Epithelial cell of prostate (primary cell): ENCODE data around the gene SPRR2A.
A peak's percentile ranks its signal among the peaks of the same experiment; 100 is the strongest.
"Not testable (repeated sequence)": the region's sequence is repeated elsewhere in the genome, so short reads cannot be mapped to it uniquely, and the experiment has no call there.

Source experiments
- DNase-seq: peaks from one replicate; pipeline ENCODE4 v3.0.0-alpha.2; 2011; ENCODE audit warnings: low read depth, low spot score
- H3K27ac ChIP-seq: fragments of 450-650 bp; 2 replicates; pipeline ENCODE4 v1.5.1; 2017; ENCODE audit warnings: mild to moderate bottlenecking

The SPRR2A gene

DNA sequence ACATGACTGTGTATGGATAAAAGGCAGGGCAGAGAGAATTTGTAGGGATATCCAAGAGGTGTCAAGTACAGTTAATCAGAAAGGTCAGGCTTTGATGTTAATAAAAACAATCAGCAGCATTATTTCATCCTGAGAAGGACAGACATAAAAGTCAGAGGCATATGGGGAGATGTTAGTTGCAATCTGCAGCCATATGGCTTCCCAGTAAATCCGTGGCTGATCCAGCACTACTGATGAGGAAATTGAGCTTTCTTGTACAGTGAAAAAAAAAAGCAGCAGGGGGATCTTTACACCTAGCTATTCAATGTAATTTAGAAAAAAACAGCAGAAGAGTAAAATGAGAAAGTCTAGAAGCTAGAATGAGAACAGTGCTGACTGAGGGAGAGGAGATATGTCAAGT lies 28.5 kb downstream of the SPRR2A start:
- no peak overlapping the region for H3K27ac ChIP-seq
- DNase-seq, result no peak

DNA sequence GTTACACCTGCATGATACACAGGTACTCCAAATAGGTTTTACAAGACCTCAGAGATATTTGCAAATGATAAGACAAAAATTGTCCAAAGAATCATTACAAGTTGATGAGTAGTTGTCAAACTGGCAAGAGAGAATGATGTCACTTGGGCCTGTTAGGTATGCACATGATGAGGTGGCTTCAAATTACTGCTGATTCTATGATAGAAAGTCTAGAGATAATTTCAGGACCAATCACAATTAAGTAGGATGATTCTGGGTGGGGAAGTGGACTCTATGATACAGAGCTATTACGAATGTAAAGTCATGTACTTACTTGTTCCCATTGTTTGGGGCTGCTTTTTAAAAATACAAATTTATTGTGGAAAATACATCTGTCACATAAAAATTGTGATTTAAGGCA lies 31.5 kb downstream of the SPRR2A start:
- H3K27ac ChIP-seq, result peak overlapping the region; percentile 31
- DNase-seq, result peak; percentile 49

DNA sequence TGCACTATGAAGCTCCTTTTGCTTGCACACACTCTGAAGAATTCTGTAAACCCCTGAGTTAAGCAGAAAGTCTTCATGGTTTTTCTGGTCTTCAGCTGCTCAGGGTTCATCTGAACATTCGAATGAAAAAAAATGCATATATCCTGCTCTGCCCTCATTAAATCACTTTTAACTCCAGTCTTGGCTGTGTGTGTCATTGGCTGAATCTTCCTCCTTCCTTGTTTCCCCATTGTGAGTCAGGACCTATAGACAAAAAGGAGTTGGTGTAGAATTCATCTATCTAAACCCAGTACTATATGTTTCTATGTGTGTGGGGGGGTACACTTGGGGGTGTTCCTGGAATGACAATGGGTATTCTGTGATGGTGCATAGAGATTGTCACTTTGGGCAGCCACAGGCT lies 32.9 kb downstream of the SPRR2A start:
- DNase-seq, result no peak
- H3K27ac ChIP-seq, result peak overlapping the region; percentile 31

DNA sequence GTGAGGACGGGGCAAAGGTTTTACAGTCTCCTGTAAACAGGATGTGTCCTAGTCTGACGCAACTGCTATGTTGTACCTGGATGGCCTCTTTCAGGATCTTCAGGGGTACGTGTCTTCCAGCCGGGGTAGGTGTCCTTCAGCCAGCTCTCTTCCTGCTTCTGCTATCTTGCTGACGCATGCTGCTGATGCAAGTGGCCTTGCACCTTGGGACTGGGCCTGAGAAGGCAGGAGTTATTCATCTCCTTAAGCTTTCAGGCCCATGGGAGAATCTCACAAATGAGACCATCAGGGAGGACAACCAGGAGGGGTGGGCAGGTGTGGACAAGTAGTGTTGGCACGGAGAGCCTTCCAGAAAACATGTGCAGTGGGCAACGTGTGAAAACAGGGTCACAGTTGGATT lies 34.2 kb downstream of the SPRR2A start:
- no peak for DNase-seq
- no peak overlapping the region for H3K27ac ChIP-seq

DNA sequence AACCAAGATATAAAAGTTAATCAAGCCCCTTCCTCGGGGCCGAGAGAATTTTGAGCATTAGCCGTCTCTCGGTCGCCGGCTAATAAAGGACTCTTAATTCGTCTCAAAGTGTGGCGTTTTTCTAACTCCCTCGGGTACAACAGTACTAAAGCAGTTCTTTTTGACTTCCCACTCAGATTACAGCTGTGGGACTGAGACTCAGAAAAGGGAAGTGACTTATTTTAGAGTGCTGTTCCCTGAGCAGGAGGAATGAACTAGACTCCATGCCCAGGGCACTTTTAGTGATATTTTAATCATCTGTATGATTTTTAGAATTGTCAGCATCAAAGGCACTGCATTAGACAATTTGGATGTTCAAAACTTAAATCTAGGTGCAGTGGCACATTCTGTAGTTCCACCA lies 35.0 kb downstream of the SPRR2A start:
- not testable (repeated sequence) for DNase-seq

DNA sequence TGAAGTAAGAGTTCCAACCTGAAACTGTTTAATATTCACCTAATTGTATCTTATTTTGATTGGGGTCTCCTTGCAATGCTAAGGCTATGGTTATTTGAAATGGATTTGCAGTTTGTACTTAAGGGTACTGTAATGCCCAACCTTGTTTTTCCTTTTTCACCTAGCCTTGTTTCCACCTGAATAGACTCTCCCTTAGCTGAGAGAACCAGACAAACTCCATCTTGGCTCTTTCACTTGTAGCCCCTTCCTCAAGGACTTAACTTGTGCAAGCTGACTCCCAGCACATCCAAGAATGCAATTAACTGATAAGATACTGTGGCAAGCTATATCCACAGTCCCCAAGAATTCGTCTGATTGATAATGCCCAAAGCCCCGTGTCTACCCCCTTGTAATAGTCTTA lies 35.5 kb downstream of the SPRR2A start:
- DNase-seq, H3K27ac ChIP-seq: not testable (repeated sequence)

More for the DNA sequence above, 35.0 kb downstream of the SPRR2A start:
- not testable (repeated sequence) for H3K27ac ChIP-seq

DNA sequence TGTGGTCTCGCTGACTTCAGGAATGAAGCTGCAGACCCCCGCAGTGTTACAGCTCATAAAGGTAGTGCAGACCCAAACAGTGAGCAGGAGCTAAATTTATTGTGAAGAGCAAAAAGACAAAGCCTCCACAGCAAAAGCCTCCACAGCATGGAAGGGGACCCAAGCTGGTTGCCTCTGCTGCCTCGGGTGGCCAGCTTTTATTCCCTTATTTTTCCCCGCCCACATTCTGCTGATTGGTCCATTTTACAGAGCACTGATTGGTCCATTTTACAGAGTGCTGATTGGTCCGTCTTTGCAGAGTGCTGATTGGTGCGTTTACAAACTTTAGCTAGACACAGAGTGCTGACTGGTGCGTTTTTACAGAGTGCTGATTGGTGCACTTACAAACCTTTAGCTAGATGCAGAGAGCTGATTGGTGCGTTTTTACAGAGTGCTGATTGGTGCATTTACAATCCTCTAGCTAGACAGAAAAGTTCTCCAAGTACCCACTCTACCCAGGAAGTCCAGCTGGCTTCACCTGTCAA lies 46.0 kb downstream of the SPRR2A start:
- DNase-seq, H3K27ac ChIP-seq: not testable (repeated sequence)
